Stimulated activated CD8-positive, alpha-beta memory T cell treated with anti-CD3 and anti-CD28 coated beads, Interleukin-15, amount 100 ng/mL, for 1 hour (primary cell): ENCODE data around the gene PPP1R1B.

Experiments
- DNase-seq: peaks from one replicate; pipeline ENCODE4 v3.0.0-alpha.2; 2020; ENCODE audit warnings: low read depth

Gene PPP1R1B

DNA sequence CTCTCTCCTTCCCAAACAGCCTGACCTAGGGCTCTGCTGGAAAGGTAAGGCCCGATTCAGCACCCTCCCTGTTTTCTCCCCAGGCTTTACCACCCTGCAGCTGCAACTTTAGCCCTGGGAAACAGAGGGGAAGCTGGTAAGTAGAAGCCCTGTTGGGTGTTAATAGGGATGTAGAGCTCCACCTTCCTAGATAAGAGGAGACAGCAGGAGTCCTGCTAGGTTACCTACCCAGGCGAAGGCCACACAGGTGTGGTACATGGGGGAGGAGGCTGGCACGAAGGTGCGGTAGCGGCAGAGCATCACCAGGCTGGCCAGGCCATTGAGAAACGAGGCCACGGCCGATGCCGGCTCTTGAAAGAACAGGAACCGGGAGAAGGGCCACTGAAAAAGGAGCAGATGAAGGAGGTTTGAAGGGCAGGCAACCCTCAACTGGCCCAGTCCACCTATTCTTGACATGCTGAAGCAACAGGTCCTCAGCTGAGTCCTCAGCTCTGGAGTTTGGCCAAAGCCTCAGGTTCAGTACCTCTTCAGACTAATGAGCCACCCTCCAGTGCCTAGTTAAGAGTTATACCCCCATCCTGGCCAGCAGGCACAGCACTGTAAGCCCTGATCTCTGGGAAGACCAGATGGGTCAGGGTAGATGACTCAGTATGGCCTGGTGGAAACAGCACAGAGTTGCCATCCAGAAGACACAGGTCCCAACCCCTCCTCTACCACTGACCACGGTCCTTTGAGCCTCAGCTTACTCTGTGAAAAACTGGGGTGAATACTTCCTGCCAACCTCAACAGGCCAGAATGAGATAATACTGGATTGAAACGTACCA lies 57.8 kb downstream of the PPP1R1B start:
- no peak for DNase-seq
